Measurements from ENCODE around the gene PRDX3.

DNA sequence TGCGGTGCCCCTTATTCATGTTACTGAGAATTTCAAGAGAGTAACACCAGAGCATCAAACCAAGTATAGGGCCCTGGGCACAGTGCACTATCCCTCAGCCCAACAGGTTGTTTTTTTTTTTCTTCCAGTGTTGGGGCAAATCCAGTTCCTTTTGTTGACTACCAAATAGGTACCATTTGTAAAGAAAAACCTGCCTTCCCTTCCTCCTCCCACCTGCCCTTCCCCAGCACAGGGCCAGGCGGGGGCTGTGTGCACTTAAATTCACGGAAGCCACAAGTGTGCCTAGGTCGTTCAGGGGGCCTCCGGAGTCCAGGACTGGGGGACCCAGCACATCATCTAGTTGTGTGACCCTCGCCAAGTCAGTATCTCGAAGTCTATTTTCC is 12.5 kb downstream of the PRDX3 start:
- TF ChIP-seq CTCF (IDR thresholded peaks at IDR 0.05; ENCODE audit: low read length) (no peak), EZH2 (IDR thresholded peaks at IDR 0.05; ENCODE audit: borderline replicate concordance, low read length) (no peak)
